Loucy (cell line): ENCODE results near the gene PGAM5.

Source experiments
- H2AFZ ChIP-seq: fragments of 200-600 bp; sonication (generic); 2 replicates; pipeline ENCODE4 v1.6.0; 2016; ENCODE audit warnings: antibody characterized with exemption, mild to moderate bottlenecking, low read length, moderate library complexity
- H3F3A ChIP-seq: fragments of 200-600 bp; 2 replicates; pipeline ENCODE4 v1.6.0; 2016; ENCODE audit warnings: antibody characterized with exemption, low read depth, mild to moderate bottlenecking
- H3K27me3 ChIP-seq: fragments of 200-600 bp; sonication (generic); 2 replicates; pipeline ENCODE4 v1.6.1; 2014; ENCODE audit warnings: low read length, mild to moderate bottlenecking; ENCODE audit not compliant: insufficient read depth, poor library complexity, severe bottlenecking
- H3K36me3 ChIP-seq: fragments of 200-600 bp; sonication (generic); 2 replicates; pipeline ENCODE4 v1.6.1; 2016; ENCODE audit warnings: low read length; ENCODE audit not compliant: insufficient read depth
- H3K4me1 ChIP-seq: fragments of 200-600 bp; sonication (generic); 2 replicates; pipeline ENCODE4 v1.5.1; 2014; ENCODE audit warnings: low read length, mild to moderate bottlenecking; ENCODE audit not compliant: insufficient read depth, poor library complexity, severe bottlenecking
- H3K4me2 ChIP-seq: fragments of 200-600 bp; sonication (generic); 2 replicates; pipeline ENCODE4 v1.6.0; 2014; ENCODE audit warnings: antibody characterized with exemption, low read length, low read depth, mild to moderate bottlenecking; ENCODE audit not compliant: poor library complexity, severe bottlenecking
- H3K4me3 ChIP-seq: fragments of 200-600 bp; sonication (generic); 2 replicates; pipeline ENCODE4 v1.5.1; 2014; ENCODE audit warnings: low read length, mild to moderate bottlenecking, mixed read lengths; ENCODE audit not compliant: poor library complexity, severe bottlenecking
- H3K79me2 ChIP-seq: fragments of 200-600 bp; sonication (generic); 2 replicates; pipeline ENCODE4 v1.6.1; 2014; ENCODE audit warnings: low read length; ENCODE audit not compliant: insufficient read depth
- H3K9ac ChIP-seq: fragments of 200-600 bp; sonication (generic); 2 replicates; pipeline ENCODE4 v1.6.0; 2014; ENCODE audit warnings: mild to moderate bottlenecking, low read depth, low read length, moderate library complexity; ENCODE audit not compliant: poor library complexity, severe bottlenecking
- H3K9me2 ChIP-seq: fragments of 200-600 bp; sonication (generic); replicated peaks from 2 replicates; pipeline ENCODE4 v1.6.1; 2016; ENCODE audit warnings: low read depth, low read length, mixed read lengths
- H3K9me3 ChIP-seq: fragments of 200-600 bp; sonication (generic); 2 replicates; pipeline ENCODE4 v1.6.1; 2014; ENCODE audit warnings: mild to moderate bottlenecking, antibody characterized with exemption, low read length, low read depth; ENCODE audit not compliant: insufficient read depth
- H4K20me1 ChIP-seq: fragments of 200-600 bp; sonication (generic); 2 replicates; pipeline ENCODE4 v1.6.0; 2014; ENCODE audit warnings: antibody characterized with exemption, low read length, mild to moderate bottlenecking; ENCODE audit not compliant: insufficient read depth, poor library complexity, severe bottlenecking
- CTCF ChIP-seq: fragments of 200-600 bp; sonication (generic); conservative IDR thresholded peaks from 2 replicates; pipeline ENCODE4 v1.5.1; 2014; ENCODE audit warnings: mild to moderate bottlenecking, antibody characterized with exemption, low read length
- EZH2phosphoT487 ChIP-seq: fragments of 200-600 bp; IDR thresholded peaks from 2 replicates; pipeline ENCODE4 v1.6.1; 2018; ENCODE audit warnings: antibody characterized with exemption, mild to moderate bottlenecking, moderate library complexity, borderline replicate concordance

The PGAM5 gene

GRCh38 chr12:132695431-132695830 lies 15.2 kb upstream of the PGAM5 start:
- Histone ChIP-seq H3K4me3 (no peak overlapping the region), H3F3A (peaks cover 8% of the 10 kb centered on the region), H3K9me2 (no peaks in the 10 kb centered on the region), H3K36me3 (peaks cover 13% of the 10 kb centered on the region; the same call in 1 of the 2 replicates), H3K9ac (no peak overlapping the region), H3K9me3 (no peaks in the 10 kb centered on the region), H3K4me2 (no peak overlapping the region), H3K79me2 (no peaks in the 10 kb centered on the region), H4K20me1 (no peaks in the 10 kb centered on the region), H3K4me1 (no peaks in the 10 kb centered on the region), H2AFZ (no peak overlapping the region), H3K27me3 (no peaks in the 10 kb centered on the region)
- no peak for TF ChIP-seq CTCF
- no peak for TF ChIP-seq EZH2phosphoT487

- Histone ChIP-seq H3K79me2 (no peaks in the 10 kb centered on the region), H3F3A (no peaks in the 10 kb centered on the region), H3K9me2 (no peaks in the 10 kb centered on the region), H2AFZ (no peak overlapping the region), H4K20me1 (no peaks in the 10 kb centered on the region), H3K4me1 (peaks cover 10% of the 10 kb centered on the region), H3K4me3 (no peak overlapping the region), H3K4me2 (no peak overlapping the region), H3K27me3 (no peaks in the 10 kb centered on the region), H3K9ac (no peak overlapping the region), H3K9me3 (no peaks in the 10 kb centered on the region), H3K36me3 (peaks cover 13% of the 10 kb centered on the region; the same call in 1 of the 2 replicates)
- TF ChIP-seq CTCF: no peak
- no peak for TF ChIP-seq EZH2phosphoT487
Measured at GRCh38 chr12:132698341-132698740, 12.3 kb upstream of the PGAM5 start.

GRCh38 chr12:132700212-132700822 lies 10.3 kb upstream of the PGAM5 start:
- Histone ChIP-seq H3K36me3 (peaks cover 17% of the 10 kb centered on the region; the same call in 1 of the 2 replicates), H3K27me3 (no peaks in the 10 kb centered on the region), H2AFZ (no peak overlapping the region), H3F3A (no peaks in the 10 kb centered on the region), H3K79me2 (no peaks in the 10 kb centered on the region), H3K9me2 (no peaks in the 10 kb centered on the region), H3K4me2 (no peak overlapping the region), H3K4me3 (no peak overlapping the region), H3K9me3 (no peaks in the 10 kb centered on the region), H4K20me1 (no peaks in the 10 kb centered on the region), H3K4me1 (peaks cover 13% of the 10 kb centered on the region), H3K9ac (no peak overlapping the region)
- TF ChIP-seq CTCF (no peak), EZH2phosphoT487 (no peak)
